ENCODE results near the gene NOX4.
"Not testable (repeated sequence)": the region's sequence is repeated elsewhere in the genome, so short reads cannot be mapped to it uniquely, and the experiment has no call there.

Gene NOX4

GRCh38 chr11:89378986-89379385 lies 112.2 kb downstream of the NOX4 start:
- DNase-seq: not testable (repeated sequence)

- not testable (repeated sequence) for DNase-seq
Observed at GRCh38 chr11:89369356-89369755, 121.8 kb downstream of the NOX4 start.

DNA sequence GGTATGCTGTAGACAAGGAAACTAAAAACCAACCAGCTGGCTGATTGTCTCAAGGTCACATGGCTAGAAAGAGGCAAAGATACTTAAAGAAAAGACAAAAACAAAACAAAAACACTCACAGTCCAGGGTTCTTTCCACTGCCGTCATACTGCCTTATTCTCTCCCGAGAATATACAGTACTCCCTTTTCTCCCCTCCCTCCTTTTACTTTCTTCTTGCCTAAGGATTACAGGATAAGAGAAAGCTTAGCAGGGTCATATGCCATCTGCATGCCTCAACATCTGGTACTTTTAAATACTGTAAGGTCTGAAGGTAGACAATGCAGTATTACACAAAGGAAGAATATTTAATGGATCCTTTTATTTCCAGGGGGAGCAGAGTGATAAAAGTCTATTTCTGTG lies 126.3 kb downstream of the NOX4 start:
- not testable (repeated sequence) for DNase-seq

DNA sequence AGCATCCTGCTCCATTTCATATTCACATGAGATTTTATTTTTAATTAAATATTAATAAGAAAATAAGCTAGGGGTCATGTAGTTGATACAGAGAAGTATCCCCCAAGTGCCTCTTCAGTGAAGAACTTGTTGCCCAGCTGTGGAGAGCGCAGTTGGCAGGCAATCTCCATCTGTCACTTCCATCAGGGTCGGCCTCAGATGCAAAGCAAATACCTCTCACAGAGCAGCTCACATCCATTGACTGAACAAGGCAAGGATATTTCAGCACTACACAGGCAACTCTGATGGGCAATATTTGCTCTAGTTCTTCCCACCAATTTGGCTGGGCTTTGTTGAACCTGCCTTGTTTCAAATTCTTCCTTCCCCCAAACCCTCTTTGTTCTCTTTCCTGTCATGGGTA lies 129.4 kb downstream of the NOX4 start:
- no peak for DNase-seq

DNA sequence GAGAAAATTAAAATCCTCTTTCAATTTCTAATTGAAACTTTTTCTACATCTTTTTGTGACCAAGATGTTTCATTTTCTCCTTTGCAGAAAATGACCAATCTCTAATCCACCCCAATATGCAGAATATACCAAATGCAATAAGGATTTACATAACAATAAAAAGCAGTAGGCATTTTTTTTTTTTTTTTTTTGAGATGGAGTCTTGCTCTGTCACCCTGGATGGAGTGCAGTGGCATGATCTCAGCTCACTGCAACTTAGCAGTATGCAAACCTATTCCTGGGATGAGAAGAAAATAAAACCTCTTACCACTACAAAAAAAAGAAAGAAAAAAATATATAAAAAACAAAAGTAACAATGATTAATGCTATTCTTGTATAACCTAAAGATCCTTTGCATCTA lies 132.0 kb downstream of the NOX4 start:
- DNase-seq: not testable (repeated sequence)

DNA sequence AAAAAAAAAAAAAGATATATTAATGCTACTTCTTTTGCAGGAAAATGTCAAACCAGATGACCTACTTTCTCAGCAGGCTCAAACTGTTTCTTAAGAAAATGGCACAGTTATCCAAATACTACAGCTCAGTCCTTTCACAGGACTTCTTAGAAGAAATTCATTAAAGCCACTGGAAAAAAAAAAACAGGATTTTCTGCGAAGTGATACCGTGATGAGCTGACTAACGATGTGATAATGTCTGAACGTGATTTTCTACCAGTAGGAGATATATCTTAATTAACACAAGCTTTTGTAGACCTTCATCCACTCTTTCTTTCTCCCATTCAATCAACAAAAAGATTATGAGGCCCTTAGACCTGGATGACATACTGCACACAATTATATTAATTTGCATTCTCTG lies 132.4 kb downstream of the NOX4 start:
- no peak for DNase-seq

DNA sequence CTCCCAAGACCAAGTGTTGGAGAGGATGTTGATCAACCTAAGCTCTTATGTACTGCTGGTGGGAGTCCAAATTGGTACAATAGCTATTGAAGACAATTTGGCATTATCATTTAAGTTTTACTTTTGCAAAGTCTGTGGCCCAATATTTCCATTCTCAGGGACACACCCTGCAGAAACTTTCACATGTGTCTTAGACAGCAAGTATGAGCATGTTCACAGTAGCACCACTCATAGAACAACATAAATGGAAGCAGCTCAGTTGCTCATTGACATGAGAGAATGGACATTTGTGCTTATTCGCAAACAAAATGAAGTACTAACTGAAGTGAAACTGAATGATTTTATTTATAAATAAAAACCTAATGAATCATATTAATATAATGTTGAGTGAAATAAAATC lies 135.5 kb downstream of the NOX4 start:
- no peak for DNase-seq

GRCh38 chr11:89354513-89354912 lies 136.7 kb downstream of the NOX4 start:
- not testable (repeated sequence) for DNase-seq

DNA sequence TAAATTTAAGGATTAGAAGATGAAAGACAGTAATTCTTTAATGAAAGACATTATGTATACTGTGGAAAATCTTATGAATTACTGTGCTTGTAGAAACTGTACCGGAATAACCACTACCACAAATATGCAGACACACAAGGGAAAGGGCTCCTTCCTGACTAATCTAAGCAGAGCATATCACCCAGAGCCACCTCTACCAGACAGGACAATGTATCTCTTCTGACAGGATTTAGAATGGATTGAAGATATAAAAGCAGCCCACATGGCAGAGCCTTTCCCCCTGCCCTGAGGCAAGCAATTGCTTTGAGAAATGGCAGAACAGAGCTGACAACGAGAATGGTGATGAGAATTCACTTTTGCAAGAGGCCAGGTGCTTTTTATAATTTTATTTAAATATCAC lies 144.1 kb downstream of the NOX4 start:
- no peak for DNase-seq

GRCh38 chr11:89346601-89347000 lies 144.6 kb downstream of the NOX4 start:
- no peak for DNase-seq

DNA sequence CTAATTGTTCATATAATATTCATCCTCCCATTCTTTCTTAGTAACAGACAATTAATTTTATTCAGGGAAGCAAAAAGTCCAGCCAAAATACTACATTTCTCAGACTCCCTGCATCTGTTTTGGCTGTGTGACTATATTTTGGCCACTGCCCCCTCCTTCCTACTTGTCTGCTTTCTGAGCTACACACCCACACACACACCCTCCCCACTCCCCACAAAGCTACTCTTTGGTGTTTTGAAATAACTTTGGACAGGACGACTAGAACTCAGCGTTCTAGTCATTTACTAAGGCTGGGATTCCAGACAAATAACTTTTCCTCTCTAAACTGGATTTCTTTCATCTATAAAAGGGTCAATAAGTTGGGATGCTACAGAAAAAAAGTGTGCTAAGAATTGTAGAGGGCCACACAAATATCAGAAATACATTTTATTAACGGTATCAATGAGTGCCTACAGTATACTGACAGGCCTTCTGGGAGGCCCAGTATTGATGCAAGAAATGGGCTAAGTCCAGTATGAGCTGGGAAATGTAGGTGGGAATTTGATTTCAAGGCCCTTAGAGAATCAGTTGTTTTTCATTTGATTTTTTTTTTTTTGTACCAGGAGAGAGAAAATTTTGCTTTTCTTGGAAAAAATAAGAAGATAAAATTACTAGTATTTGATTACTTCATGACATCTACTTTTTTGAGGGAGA lies 148.1 kb downstream of the NOX4 start:
- not testable (repeated sequence) for DNase-seq

DNA sequence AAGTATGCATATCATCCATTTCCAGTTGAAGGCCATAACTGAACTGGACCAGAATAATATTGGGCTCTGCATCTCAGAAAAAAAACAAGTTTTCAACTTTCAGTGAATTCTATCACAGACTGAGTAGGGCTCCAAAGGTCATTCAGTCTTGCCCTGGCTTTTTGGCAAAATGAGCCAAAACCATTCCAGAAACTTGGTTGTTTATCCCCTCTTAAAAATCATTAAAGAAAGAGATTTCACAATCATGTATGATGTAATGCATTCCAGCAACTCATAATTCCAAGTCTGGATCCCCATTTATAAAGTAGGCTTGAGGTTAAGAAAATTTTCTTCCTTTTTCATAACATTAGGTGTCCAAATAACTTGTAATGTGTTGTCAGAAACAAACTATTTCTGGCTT lies 150.7 kb downstream of the NOX4 start:
- DNase-seq: peak; percentile 55

DNA sequence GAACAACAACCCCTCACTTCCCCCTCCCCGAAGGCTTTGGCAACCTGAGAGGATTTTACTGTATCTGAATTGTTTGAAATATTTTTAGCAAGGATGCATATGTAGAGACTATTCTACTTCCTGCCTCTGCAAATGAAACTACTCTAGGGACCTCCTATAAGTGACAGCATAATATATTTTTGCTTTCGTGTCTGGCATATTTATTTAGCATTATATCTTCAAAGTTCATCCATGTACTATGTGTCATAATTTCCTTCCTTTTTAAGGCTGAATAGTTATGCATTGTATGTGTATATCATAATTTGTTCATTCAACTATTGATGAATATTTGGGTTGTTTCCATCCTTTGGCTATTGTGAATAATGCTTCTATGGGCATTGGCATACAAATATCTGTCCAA lies 153.1 kb downstream of the NOX4 start:
- not testable (repeated sequence) for DNase-seq

GRCh38 chr11:89337100-89337650 lies 154.0 kb downstream of the NOX4 start:
- DNase-seq: not testable (repeated sequence)

- DNase-seq: peak; percentile 25
Observed at GRCh38 chr11:89333704-89334103, 157.5 kb downstream of the NOX4 start.

GRCh38 chr11:89331940-89332339 lies 159.2 kb downstream of the NOX4 start:
- not testable (repeated sequence) for DNase-seq

DNA sequence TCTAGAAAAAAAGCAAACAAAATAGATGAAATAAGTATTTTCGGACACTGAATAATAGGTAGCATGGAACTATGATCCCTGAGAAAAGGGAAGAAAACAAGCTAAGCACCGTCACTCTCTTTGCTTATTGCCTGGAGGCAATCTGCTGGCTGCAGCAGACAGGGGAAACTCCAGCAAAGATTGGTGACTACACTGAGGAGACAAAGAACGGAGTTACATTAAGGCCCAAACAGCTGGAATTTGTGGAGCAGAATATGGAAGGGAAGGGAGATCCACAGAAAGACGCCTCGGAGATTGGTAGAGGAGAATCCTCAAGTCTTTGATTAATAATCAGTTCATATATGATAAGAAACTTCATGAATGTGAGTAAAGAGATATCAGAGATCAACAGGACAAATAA lies 163.3 kb downstream of the NOX4 start:
- no peak for DNase-seq

GRCh38 chr11:89321401-89321800 lies 169.8 kb downstream of the NOX4 start:
- no peak for DNase-seq

DNA sequence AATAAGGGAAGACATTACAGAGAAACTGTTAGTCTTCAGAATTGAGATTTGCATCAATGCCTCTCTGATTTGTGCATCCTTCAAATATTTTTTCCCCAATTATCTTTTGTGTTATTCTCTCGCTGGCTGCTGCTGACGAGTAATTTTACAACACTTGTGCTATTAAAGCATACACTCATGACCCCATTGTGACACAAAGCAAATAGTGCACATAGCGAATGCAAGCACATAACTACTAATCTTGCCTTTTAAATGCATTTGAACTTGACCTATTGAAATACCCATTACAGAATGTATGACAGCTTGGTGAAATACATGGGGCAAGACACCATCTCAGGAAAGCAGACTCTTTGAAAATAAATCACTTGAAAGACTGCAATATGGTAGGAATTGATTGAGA lies 180.6 kb downstream of the NOX4 start:
- DNase-seq: not testable (repeated sequence)

DNA sequence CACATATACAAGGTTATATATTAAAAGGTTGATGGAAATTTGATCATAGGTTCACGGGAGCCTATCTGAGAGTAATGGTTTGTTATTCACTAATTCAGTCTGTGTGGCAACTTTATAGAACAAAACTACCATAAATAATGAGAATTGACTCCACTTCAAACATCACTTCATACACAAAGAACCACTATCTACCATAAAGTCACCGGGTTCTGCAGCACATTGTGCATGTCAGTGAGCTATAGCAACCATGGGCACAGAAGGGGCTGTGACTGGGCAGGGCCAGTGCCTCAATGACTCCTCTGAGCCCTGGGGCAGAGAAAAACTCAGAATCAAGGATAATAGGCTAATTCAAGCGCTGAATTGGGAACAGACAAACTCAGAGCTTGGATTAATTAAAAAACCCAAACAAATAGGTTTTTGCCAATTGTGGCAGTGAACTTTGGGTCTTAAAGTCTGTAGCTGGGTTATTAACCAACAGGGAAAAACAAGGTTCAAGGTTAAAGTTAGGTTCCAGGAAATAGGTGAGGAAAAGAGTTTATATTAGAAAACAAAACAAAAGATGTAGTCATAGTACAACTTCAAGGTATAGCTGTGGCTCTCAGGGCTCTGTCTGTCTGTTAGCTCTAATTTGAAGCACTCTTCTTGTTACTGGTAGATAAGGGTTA lies 181.7 kb downstream of the NOX4 start:
- DNase-seq: not testable (repeated sequence)

DNA sequence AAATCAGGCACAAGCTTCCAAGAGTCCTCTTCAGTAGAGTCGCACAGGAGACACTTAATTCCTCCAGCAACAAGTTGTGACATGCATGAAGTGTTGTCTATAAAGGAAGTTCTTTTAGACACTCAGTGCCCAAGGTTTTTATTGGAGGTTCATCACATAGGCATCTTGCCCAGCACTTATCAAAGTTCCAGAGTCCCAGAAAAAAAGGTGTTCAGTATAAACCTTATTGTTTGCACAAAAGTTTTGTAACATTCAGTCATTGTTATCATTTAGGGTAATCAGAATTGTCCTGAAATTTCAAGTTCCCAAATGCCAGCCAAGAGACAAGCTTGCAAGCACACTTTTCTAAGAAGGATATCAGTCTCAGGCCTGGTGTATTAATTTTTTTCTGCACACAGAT lies 182.9 kb downstream of the NOX4 start:
- not testable (repeated sequence) for DNase-seq

- not testable (repeated sequence) for DNase-seq
Observed at GRCh38 chr11:89303029-89303428, 188.1 kb downstream of the NOX4 start.

- not testable (repeated sequence) for DNase-seq
Observed at GRCh38 chr11:89295023-89295422, 196.2 kb downstream of the NOX4 start.

- DNase-seq: peak; percentile 7
Observed at GRCh38 chr11:89293965-89294679, 197.1 kb downstream of the NOX4 start.
